Suprapubic skin (tissue), 4 donors: ENCODE data around the gene DDR2.

Experiments
- EP300 ChIP-seq: sonication (generic); formaldehyde crosslinking; IDR thresholded peaks from one replicate; pipeline ENCODE4 v1.6.1; 2017; ENCODE audit warnings: antibody characterized with exemption
- POLR2A ChIP-seq, 2 donors: fragments of 450-650 bp; IDR thresholded peaks; one replicate each; pipeline ENCODE4 v1.6.1; 2017; ENCODE audit warnings: antibody characterized with exemption in 2 of 2, mild to moderate bottlenecking in 2 of 2, moderate library complexity in 2 of 2
- POLR2AphosphoS5 ChIP-seq, 3 donors: sonication (generic); formaldehyde crosslinking; IDR thresholded peaks; one replicate each; pipeline ENCODE4 v1.6.1; 2017; ENCODE audit warnings: antibody characterized with exemption in 3 of 3
- TF ChIP-seq, protein P1 (sequence below), 2 donors: fragments of 200-600 bp in 1 of 2; fragments of 450-650 bp in 1 of 2; sonication (generic) in 1 of 2; IDR thresholded peaks; one replicate each; pipeline ENCODE4 v1.5.1; 2016 to 2019; ENCODE audit warnings: antibody characterized with exemption in 2 of 2, mild to moderate bottlenecking in 1 of 2, moderate library complexity in 1 of 2

DNA sequence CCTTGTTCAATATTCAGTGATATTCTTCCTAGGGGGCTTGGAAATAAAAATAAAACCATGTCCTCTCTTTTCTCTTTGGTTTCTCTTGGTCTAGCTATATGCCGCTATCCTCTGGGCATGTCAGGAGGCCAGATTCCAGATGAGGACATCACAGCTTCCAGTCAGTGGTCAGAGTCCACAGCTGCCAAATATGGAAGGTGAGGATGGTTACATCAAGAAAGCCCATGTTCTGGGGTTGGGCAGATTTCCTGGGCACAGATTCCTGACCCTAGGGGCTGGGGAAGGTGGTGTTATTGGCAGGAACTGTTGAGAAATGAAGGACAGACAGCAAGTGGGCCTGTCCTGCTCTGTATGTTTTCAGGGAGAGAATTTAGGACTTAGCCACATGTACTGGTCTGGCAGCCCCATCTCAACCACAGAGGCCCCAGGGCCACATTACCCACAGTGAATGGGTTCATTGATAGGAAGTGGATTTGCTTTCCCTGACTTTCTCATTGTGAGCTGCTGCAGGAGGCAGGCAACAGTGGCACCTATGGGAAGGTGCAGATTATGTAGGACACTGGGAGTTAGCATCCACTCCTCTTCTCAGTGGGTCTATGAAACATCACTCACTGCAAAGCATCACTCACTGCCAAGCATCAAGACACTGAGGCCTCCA lies 120.9 kb downstream of the DDR2 start:
- no peak for TF ChIP-seq POLR2AphosphoS5 (IDR thresholded peaks at IDR 0.05)
- TF ChIP-seq, protein P1, sequence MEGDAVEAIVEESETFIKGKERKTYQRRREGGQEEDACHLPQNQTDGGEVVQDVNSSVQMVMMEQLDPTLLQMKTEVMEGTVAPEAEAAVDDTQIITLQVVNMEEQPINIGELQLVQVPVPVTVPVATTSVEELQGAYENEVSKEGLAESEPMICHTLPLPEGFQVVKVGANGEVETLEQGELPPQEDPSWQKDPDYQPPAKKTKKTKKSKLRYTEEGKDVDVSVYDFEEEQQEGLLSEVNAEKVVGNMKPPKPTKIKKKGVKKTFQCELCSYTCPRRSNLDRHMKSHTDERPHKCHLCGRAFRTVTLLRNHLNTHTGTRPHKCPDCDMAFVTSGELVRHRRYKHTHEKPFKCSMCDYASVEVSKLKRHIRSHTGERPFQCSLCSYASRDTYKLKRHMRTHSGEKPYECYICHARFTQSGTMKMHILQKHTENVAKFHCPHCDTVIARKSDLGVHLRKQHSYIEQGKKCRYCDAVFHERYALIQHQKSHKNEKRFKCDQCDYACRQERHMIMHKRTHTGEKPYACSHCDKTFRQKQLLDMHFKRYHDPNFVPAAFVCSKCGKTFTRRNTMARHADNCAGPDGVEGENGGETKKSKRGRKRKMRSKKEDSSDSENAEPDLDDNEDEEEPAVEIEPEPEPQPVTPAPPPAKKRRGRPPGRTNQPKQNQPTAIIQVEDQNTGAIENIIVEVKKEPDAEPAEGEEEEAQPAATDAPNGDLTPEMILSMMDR (IDR thresholded peaks at IDR 0.05): no peak
- TF ChIP-seq POLR2A (IDR thresholded peaks at IDR 0.05): no peak
- TF ChIP-seq EP300: no peak
